Adrenal gland (tissue), 12 donors: ENCODE measurements around the gene CPM. TPM values are rescaled to one million over a fixed set of nuclear protein-coding genes. Genes with fewer than 3 reads are reported as not detected.

Source experiments
- DNase-seq, 7 donors: peaks; one replicate each; pipeline ENCODE4 v3.0.0-alpha.2; 2019 to 2020
- H3K27ac ChIP-seq, 5 donors: fragments of 200-600 bp; sonication (generic) in 4 of 5; 1 replicate in 3 of 5; 2 replicates in 2 of 5; pipeline versions ENCODE4 v1.5.1 to v1.8.0; 2016 to 2020; ENCODE audit warnings: mild to moderate bottlenecking in 1 of 5
- H3K27me3 ChIP-seq: fragments of 200-600 bp; 2 replicates; pipeline ENCODE4 v1.8.0; 2021
- H3K36me3 ChIP-seq, 2 donors: fragments of 200-600 bp; replicated peaks in 1 of 2; 1 replicate in 1 of 2; 2 replicates in 1 of 2; pipeline versions ENCODE4 v1.5.1 to v1.8.0; 2018 to 2022
- H3K4me1 ChIP-seq, 2 donors: fragments of 200-600 bp; replicated peaks in 1 of 2; 1 replicate in 1 of 2; 2 replicates in 1 of 2; pipeline versions ENCODE4 v1.5.1 to v1.8.0; 2018 to 2021
- H3K4me3 ChIP-seq, 4 donors: fragments of 200-600 bp; sonication (generic) in 3 of 4; one replicate each; pipeline ENCODE4 v1.5.1; 2016 to 2018
- H3K9me3 ChIP-seq, 3 donors: fragments of 200-600 bp; sonication (generic) in 1 of 3; replicated peaks in 1 of 3; 1 replicate in 2 of 3; 2 replicates in 1 of 3; pipeline versions ENCODE4 v1.5.1 to v1.8.0; 2016 to 2021
- CTCF ChIP-seq, 6 experiments: fragments of 450-650 bp in 4 of 6; fragments of 200-600 bp in 2 of 6; sonication (generic) in 1 of 6; IDR thresholded peaks; 1 replicate in 5 of 6; 2 replicates in 1 of 6; pipeline versions ENCODE4 v1.5.1 to v1.8.0; 2016 to 2021; ENCODE audit warnings: antibody characterized with exemption in 6 of 6, mild to moderate bottlenecking in 2 of 6, moderate library complexity in 1 of 6
- POLR2A ChIP-seq, 2 donors: fragments of 450-650 bp; IDR thresholded peaks; one replicate each; pipeline ENCODE4 v1.6.1; 2017; ENCODE audit warnings: antibody characterized with exemption in 2 of 2, mild to moderate bottlenecking in 2 of 2, moderate library complexity in 1 of 2
- WGBS, 4 donors: extraction: QIAGEN DNeasy Blood & Tissue Kit in 2 of 4; methylation state at CpG; one replicate each; pipeline versions ENCODE4 v1.1.5 to v1.1.7; 2013 to 2017; 5-methylcytosine and 5-hydroxymethylcytosine counted together
- intact Hi-C, 2 donors: fragments of 100-400 bp; cut with DNase I; formaldehyde crosslinking; loops; one replicate each; pipeline versions ENCODE4 v1.14.1 to v1.15.0; 2022 to 2023
- polyA plus RNA-seq, 3 donors: library from polyadenylated mRNA; stranded (reverse); fragments of 200-250 nt in 2 of 3; fragments of 350-450 nt in 1 of 3; fragmentation: Illumina TruSeq in 1 of 3; extraction: RNeasy Lipid Tissue Mini Kit (QIAGEN cat#74804) in 1 of 3; gene quantifications; one replicate each; pipeline ENCODE4 v1.2.3, GENCODE V29; 2013 to 2014
- total RNA-seq, 9 donors: library from RNA; depleted of rRNA in 4 of 9; stranded (reverse); fragments of >200 nt in 4 of 9; fragments of 120-200 nt in 1 of 9; fragmentation: NEBNext Ultra II Directional in 1 of 9; extraction: Animal tissue kit (Norgen Biotek cat#: 25700) in 1 of 9; gene quantifications; one replicate each; pipeline versions ENCODE4 v1.1.0 to v1.2.4, GENCODE V29; 2013 to 2023
- donor health status: healthy with polysubstance abuse.
- donor health status: Bipolar disorder and iron deficiency.
- donor health status: DM: yes; HTN: yes; CAD: no.
- donor health status: DM: no; HTN: no; CAD: no.
- donor health status: DM: no; HTN: no; CAD: no.
- donor health status: DM: yes; HTN: yes; CAD: no.

The CPM gene
- total and polyA plus RNA-seq, 12 donors: 10.8 to 170 (median 53.5) TPM

- Histone ChIP-seq H3K27ac (no peak overlapping the region), H3K9me3 (no peaks in the 10 kb centered on the region), H3K4me3 (no peak overlapping the region), H3K4me1 (peaks cover 0 to 10% of the 10 kb centered on the region in 2 donors), H3K36me3 (no peaks in the 10 kb centered on the region), H3K27me3 (no peaks in the 10 kb centered on the region)
- intact Hi-C loops: no loop called here
- WGBS, 4 donors: 88 to 94% (median 90%) methylated on average over 4 of the region's 4 CpGs
- DNase-seq: no peak
- TF ChIP-seq POLR2A (IDR thresholded peaks at IDR 0.05) (no peak), CTCF (IDR thresholded peaks at IDR 0.05) (no peak)
Observed at GRCh38 chr12:68924546-68924945, 8.4 kb downstream of the CPM start.

- H3K4me3 ChIP-seq: no peak overlapping the region
- H3K4me1 ChIP-seq: peaks cover 0 to 11% of the 10 kb centered on the region in 2 donors
- intact Hi-C loops: no loop called here
- no peaks in the 10 kb centered on the region for H3K27me3 ChIP-seq
- H3K36me3 ChIP-seq: no peaks in the 10 kb centered on the region
- no peak for TF ChIP-seq CTCF (IDR thresholded peaks at IDR 0.05)
- TF ChIP-seq POLR2A (IDR thresholded peaks at IDR 0.05): no peak
- no peaks in the 10 kb centered on the region for H3K9me3 ChIP-seq
- H3K27ac ChIP-seq: peak overlapping the region in 1 of 5 donors; percentile 46
- DNase-seq: peak in 2 of 7 donors; percentile 13 to 25
- 66 to 77% (median 72%) methylated on average over 9 of the region's 9 CpGs for WGBS, 4 donors
Observed at GRCh38 chr12:68919581-68920239, 13.3 kb downstream of the CPM start.

- 75 to 83% (median 79%) methylated on average over 1 of the region's 1 CpG for WGBS, 4 donors
- no peak for DNase-seq
- H3K27me3 ChIP-seq: no peaks in the 10 kb centered on the region
- no peak for TF ChIP-seq POLR2A (IDR thresholded peaks at IDR 0.05)
- no peak for TF ChIP-seq CTCF (IDR thresholded peaks at IDR 0.05)
- H3K27ac ChIP-seq: peak overlapping the region in 1 of 5 donors; percentile 46
- H3K4me3 ChIP-seq: no peak overlapping the region
- no peaks in the 10 kb centered on the region for H3K36me3 ChIP-seq
- H3K9me3 ChIP-seq: no peaks in the 10 kb centered on the region
- H3K4me1 ChIP-seq: peaks cover 0 to 11% of the 10 kb centered on the region in 2 donors
- intact Hi-C loops: no loop called here
Observed at GRCh38 chr12:68918960-68919359, 14.0 kb downstream of the CPM start.

DNA sequence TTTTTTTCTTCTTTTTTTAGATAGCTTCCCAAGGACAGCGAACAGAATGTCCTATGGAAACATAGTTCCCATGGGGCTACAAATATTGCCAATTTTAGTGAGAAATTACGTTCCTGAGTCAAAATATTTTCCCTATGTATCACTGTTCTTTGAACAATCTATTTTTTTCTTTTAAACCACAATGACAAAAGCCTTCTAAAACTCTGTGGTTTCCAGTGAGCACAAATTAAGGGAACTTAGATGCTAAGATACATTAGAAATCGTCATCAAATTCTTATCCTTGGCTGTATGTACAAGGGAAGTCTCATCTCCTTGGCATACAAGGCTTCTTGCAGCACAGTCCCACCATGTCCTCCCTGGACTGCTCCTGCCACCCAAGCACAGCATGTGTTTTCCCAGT is 17.9 kb downstream of the CPM start:
- DNase-seq: no peak
- Histone ChIP-seq H3K27ac (peak overlapping the region in 1 of 5 donors; percentile 27), H3K27me3 (no peaks in the 10 kb centered on the region), H3K4me3 (no peak overlapping the region), H3K4me1 (peaks cover 0 to 5% of the 10 kb centered on the region in 2 donors), H3K9me3 (no peaks in the 10 kb centered on the region), H3K36me3 (no peaks in the 10 kb centered on the region)
- TF ChIP-seq POLR2A (IDR thresholded peaks at IDR 0.05) (no peak), CTCF (IDR thresholded peaks at IDR 0.05) (no peak)
- intact Hi-C loops: no loop called here
- 54 to 63% (median 59%) methylated on average over 3 of the region's 3 CpGs for WGBS, 4 donors
